ELR (cell line): Measurements from ENCODE around the gene EVA1B.

Source experiments
- DNase-seq: peaks from one replicate; pipeline ENCODE4 v3.0.0-alpha.2; 2015; ENCODE audit warnings: low read depth

Gene EVA1B

GRCh38 chr1:36279110-36279788 is 44.2 kb downstream of the EVA1B start:
- no peak for DNase-seq

DNA sequence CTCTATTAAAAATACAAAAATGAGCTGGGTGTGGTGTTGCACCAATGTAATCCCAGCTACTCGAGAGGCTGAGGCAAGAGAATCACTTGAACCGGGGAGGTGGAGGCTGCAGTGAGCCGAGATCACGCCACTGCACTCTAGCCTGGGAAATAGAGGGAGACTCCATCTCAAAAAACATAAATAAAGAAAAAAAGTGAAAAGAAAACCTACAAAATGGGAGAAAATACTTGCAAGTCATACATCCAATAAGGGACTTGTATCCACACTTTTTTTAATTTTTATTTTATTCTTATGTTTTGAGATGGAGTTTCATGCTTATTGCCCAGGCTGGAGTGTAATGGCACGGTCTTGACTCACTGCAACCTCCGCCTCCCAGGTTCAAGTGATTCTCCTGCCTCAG is 46.8 kb downstream of the EVA1B start:
- no peak for DNase-seq

DNA sequence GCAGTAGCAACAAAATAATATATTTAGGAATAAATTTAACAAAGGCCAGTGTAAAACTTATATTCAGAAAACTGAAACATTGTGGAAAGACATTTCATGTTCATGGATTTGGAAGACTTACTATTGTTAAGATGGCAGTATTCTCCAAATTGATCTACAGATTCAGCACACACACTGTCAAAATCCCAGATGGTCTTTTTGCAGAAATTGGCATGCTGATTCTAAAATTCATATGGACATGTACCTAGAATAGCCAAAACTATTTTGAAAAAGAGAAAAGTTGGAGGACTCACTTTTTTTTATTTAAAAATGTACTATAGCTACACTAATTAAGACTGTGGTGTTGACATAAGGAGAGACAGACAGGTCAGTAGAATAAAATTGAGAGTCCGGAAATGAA is 49.2 kb downstream of the EVA1B start:
- no peak for DNase-seq

DNA sequence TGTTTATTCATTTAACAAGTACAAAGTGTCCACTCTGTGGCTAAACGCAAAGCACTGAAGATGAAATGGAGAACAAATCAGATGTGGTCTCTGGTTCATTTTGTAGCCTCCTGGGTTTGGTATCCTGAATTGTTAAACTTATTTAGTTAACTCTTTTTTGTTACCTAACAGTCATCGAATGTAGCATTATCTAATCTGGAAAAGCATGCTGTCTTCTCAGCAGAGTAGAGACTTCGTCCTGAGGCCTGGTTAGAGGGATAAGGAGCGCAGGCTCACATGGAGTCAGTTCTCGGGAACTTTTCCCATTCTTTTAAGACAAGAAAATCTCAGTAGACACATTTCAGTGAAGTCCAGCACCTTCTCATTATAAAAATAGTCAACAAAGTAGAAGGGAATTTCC is 50.4 kb downstream of the EVA1B start:
- no peak for DNase-seq
